Transverse colon (tissue), 4 donors: ENCODE results near the gene RAVER1.

Experiments
- EP300 ChIP-seq: sonication (generic); formaldehyde crosslinking; IDR thresholded peaks from one replicate; pipeline ENCODE4 v1.6.1; 2017; ENCODE audit warnings: antibody characterized with exemption, low read depth
- POLR2A ChIP-seq: fragments of 450-650 bp; IDR thresholded peaks from one replicate; pipeline ENCODE4 v1.6.1; 2016; ENCODE audit warnings: antibody characterized with exemption, mild to moderate bottlenecking, moderate library complexity
- POLR2AphosphoS5 ChIP-seq, 3 donors: sonication (generic); formaldehyde crosslinking; IDR thresholded peaks; one replicate each; pipeline ENCODE4 v1.6.1; 2016; ENCODE audit warnings: antibody characterized with exemption in 3 of 3
- TF ChIP-seq, protein P1 (sequence below), 5 experiments: fragments of 200-600 bp in 3 of 5; fragments of 450-650 bp in 2 of 5; sonication (generic) in 3 of 5; IDR thresholded peaks; 1 replicate in 2 of 5; 2 replicates in 3 of 5; pipeline ENCODE4 v1.5.1; 2016 to 2017; ENCODE audit warnings: antibody characterized with exemption in 5 of 5, inconsistent platforms in 3 of 5, mild to moderate bottlenecking in 2 of 5, moderate library complexity in 1 of 5

DNA sequence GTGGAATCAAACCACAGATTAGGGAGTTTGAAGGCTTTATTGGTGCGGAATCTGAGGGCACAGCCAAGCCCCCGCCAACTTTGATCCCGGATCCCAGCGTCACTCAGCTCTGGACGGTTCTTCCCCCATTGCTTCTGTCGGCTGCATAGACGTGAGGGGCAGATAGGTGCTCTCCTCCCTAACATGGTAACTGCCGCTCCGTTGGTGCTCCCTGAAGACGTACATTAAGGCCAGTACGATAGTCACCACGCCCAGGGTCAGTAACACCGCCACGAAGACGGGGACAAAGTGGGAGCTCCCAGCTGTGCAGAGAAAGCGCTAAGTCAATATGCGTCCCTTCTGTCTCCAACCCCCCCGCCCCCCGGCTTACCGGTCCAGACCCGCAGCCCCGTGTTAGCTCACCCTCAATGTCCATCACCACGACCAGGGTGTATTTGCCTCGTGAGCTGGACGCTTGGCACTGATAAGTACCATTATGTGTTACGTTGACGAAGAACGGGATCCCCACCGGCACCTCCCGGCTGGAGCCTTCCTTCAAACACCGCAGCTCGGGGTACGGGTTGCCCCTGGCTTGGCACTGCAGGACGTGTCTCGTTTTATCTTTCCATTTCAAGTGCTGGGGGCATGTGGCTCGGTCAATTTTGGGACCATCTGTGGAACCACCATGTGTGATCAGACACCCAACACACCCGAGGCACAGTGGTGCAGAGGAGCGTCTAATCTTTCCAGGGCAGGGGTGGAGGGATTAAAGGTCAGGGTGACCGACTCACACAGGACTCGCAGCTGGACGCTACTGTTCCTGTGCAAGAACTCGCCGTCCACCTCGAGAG, 644 bp upstream of the RAVER1 start:
- TF ChIP-seq, protein P1, sequence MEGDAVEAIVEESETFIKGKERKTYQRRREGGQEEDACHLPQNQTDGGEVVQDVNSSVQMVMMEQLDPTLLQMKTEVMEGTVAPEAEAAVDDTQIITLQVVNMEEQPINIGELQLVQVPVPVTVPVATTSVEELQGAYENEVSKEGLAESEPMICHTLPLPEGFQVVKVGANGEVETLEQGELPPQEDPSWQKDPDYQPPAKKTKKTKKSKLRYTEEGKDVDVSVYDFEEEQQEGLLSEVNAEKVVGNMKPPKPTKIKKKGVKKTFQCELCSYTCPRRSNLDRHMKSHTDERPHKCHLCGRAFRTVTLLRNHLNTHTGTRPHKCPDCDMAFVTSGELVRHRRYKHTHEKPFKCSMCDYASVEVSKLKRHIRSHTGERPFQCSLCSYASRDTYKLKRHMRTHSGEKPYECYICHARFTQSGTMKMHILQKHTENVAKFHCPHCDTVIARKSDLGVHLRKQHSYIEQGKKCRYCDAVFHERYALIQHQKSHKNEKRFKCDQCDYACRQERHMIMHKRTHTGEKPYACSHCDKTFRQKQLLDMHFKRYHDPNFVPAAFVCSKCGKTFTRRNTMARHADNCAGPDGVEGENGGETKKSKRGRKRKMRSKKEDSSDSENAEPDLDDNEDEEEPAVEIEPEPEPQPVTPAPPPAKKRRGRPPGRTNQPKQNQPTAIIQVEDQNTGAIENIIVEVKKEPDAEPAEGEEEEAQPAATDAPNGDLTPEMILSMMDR (IDR thresholded peaks at IDR 0.05): no peak
- TF ChIP-seq POLR2AphosphoS5 (IDR thresholded peaks at IDR 0.05) (no peak), POLR2A (no peak), EP300 (no peak)
